ENCODE measurements around the gene NEUROD2.

GRCh38 chr17:39600288-39600996 lies 7.3 kb downstream of the NEUROD2 start:
- no peak for TF ChIP-seq CTCF (conservative IDR thresholded peaks at IDR 0.05 in 1 of 2, IDR thresholded peaks at IDR 0.05 in 1 of 2; ENCODE audit: extremely low read depth in 1 of 2, insufficient read depth in 1 of 2, low read depth in 1 of 2, low read length in 2 of 2)
- TF ChIP-seq EZH2 (IDR thresholded peaks at IDR 0.05; ENCODE audit: borderline replicate concordance, low read length), result no peak

All from mammary epithelial cell (primary cell).